HCT116 (cell line): ENCODE measurements around the gene THADA. TPM values are rescaled to one million over a fixed set of nuclear protein-coding genes. Genes with fewer than 3 reads are reported as not detected.
"Not testable (repeated sequence)": the region's sequence is repeated elsewhere in the genome, so short reads cannot be mapped to it uniquely, and the experiment has no call there.

ENCODE experiments used
- ATAC-seq: fragments of 200-7000 bp; cut with Tn5 transposase; 2 replicates; pipeline ENCODE4 v1.9.1; 2020; ENCODE audit warnings: mild to moderate bottlenecking, moderate library complexity
- BruUV-seq: library from RNA; stranded (reverse); fragments of 400-500 nt; replicated peaks from 2 replicates; lab custom pipeline; 2021; lab: Mats Ljungman, UMichigan
- CTCF ChIA-PET: fragments of 300-600 bp; sonication (Branson Sonifier 250); formaldehyde crosslinking; loops from one replicate; lab custom pipeline; 2021; ENCODE audit warnings: antibody characterized with exemption; lab: Charles Lee
- POLR2A ChIA-PET: fragments of 300-600, 350-600 bp; sonication (Branson Sonifier 250); formaldehyde crosslinking; loops from one replicate; lab custom pipeline; 2021; ENCODE audit warnings: antibody characterized with exemption; lab: Charles Lee
- RAD21 ChIA-PET, 2 experiments: fragments of 300-600 bp; sonication (Branson Sonifier 250); formaldehyde crosslinking; loops; one replicate each; lab custom pipeline; 2023; ENCODE audit warnings: low total read pairs in 2 of 2; ENCODE audit not compliant: uncharacterized antibody in 2 of 2, unreplicated experiment in 2 of 2, low non-redundant PET in 1 of 2; lab: Charles Lee
- DNase-seq: peaks from one replicate; pipeline ENCODE4 v3.0.0-alpha.2; 2010; ENCODE audit warnings: low read depth, low spot score
- H2AFZ ChIP-seq: fragments of 200-600 bp; shearing (Covaris generic), sonication (generic); 2 replicates; pipeline ENCODE4 v1.6.1; 2017; ENCODE audit warnings: low read depth, mixed run types, mixed read lengths, antibody characterized with exemption, low read length; ENCODE audit not compliant: poor library complexity, severe bottlenecking
- H3K27ac ChIP-seq: 2 replicates; pipeline ENCODE4 v1.5.1; 2012; ENCODE audit warnings: low read depth, low read length
- H3K27me3 ChIP-seq: fragments of 200-600 bp; sonication (generic); 2 replicates; pipeline ENCODE4 v1.6.1; 2016; ENCODE audit warnings: mixed run types, low read length, mixed read lengths; ENCODE audit not compliant: insufficient read depth
- H3K36me3 ChIP-seq, 2 experiments: fragments of 200-500 bp in 1 of 2; fragments of 200-600 bp in 1 of 2; sonication (Bioruptor generic) in 1 of 2; sonication (generic) in 1 of 2; 2 replicates each; pipeline versions ENCODE4 v1.5.1 to v1.6.1; 2014 to 2016; ENCODE audit warnings: low read length in 2 of 2, inconsistent platforms in 1 of 2, mixed read lengths in 1 of 2, mixed run types in 1 of 2; ENCODE audit not compliant: insufficient read depth in 2 of 2, control insufficient read depth in 1 of 2
- H3K4me1 ChIP-seq, 2 experiments: fragments of 200-600 bp in 1 of 2; sonication (generic) in 1 of 2; 2 replicates each; pipeline versions ENCODE4 v1.5.1 to v1.6.1; 2012 to 2017; ENCODE audit warnings: low read length in 2 of 2, inconsistent platforms in 1 of 2, mild to moderate bottlenecking in 1 of 2, mixed read lengths in 1 of 2, mixed run types in 1 of 2, moderate library complexity in 1 of 2; ENCODE audit not compliant: insufficient read depth in 2 of 2, control insufficient read depth in 1 of 2
- H3K4me2 ChIP-seq: fragments of 200-600 bp; sonication (generic); 2 replicates; pipeline ENCODE4 v1.6.1; 2017; ENCODE audit warnings: mixed run types, low read length, mixed read lengths
- H3K4me3 ChIP-seq, 2 experiments: fragments of 200-600 bp in 1 of 2; sonication (generic) in 1 of 2; replicated peaks in 1 of 2; 2 replicates each; pipeline ENCODE4 v1.5.1; 2011 to 2016; ENCODE audit warnings: low read length in 2 of 2, control low read depth in 1 of 2, low read depth in 1 of 2, mild to moderate bottlenecking in 1 of 2, mixed read lengths in 1 of 2, mixed run types in 1 of 2
- H3K79me2 ChIP-seq: fragments of 200-600 bp; sonication (generic); 2 replicates; pipeline ENCODE4 v1.6.1; 2017; ENCODE audit warnings: mild to moderate bottlenecking, mixed run types, low read length, moderate library complexity, mixed read lengths; ENCODE audit not compliant: insufficient read depth
- H3K9ac ChIP-seq: fragments of 200-600 bp; sonication (generic); 2 replicates; pipeline ENCODE4 v1.6.1; 2016; ENCODE audit warnings: low read length, mixed read lengths
- H3K9me2 ChIP-seq: fragments of 200-600 bp; sonication (generic), shearing (Covaris generic); 2 replicates; pipeline ENCODE4 v1.6.1; 2017; ENCODE audit warnings: mixed run types, mild to moderate bottlenecking, moderate library complexity; ENCODE audit not compliant: insufficient read depth
- H3K9me3 ChIP-seq, 2 experiments: fragments of 200-500 bp in 1 of 2; fragments of 200-600 bp in 1 of 2; sonication (Bioruptor generic) in 1 of 2; sonication (generic) in 1 of 2; 2 replicates each; pipeline ENCODE4 v1.6.1; 2014 to 2017; ENCODE audit warnings: low read length in 2 of 2, mixed read lengths in 2 of 2, inconsistent platforms in 1 of 2, low read depth in 1 of 2, mild to moderate bottlenecking in 1 of 2, mixed run types in 1 of 2, moderate library complexity in 1 of 2; ENCODE audit not compliant: control insufficient read depth in 1 of 2, insufficient read depth in 1 of 2
- H4K20me1 ChIP-seq: fragments of 200-600 bp; sonication (generic), shearing (Covaris generic); 2 replicates; pipeline ENCODE4 v1.6.1; 2017; ENCODE audit warnings: mixed run types, mild to moderate bottlenecking, moderate library complexity; ENCODE audit not compliant: insufficient read depth
- ELF1 ChIP-seq: IDR thresholded peaks from 2 replicates; pipeline ENCODE4 v1.6.1; 2012; ENCODE audit warnings: low read depth, borderline replicate concordance
- EZH2phosphoT487 ChIP-seq: fragments of 200-600 bp; IDR thresholded peaks from 2 replicates; pipeline ENCODE4 v1.6.1; 2018; ENCODE audit warnings: antibody characterized with exemption, borderline replicate concordance
- TCF7L2 ChIP-seq: IDR thresholded peaks from 2 replicates; pipeline ENCODE4 v1.7.0; 2011; ENCODE audit warnings: borderline replicate concordance, inconsistent platforms; ENCODE audit not compliant: insufficient read depth, insufficient read length; ENCODE audit errors: extremely low read depth
- intact Hi-C: fragments of 100-400 bp; cut with micrococcal nuclease; formaldehyde crosslinking; loops from 2 replicates; pipeline ENCODE4 v1.10.0; 2022
- total RNA-seq: library from RNA; stranded (reverse); gene quantifications from one replicate; pipeline ENCODE4 v1.2.1, GENCODE V29; 2021; ENCODE audit not compliant: unreplicated experiment
- TF ChIP-seq, protein P1 (sequence below), 3 experiments: fragments of 200-600 bp in 1 of 3; sonication (generic) in 1 of 3; IDR thresholded peaks in 2 of 3; conservative IDR thresholded peaks in 1 of 3; 2 replicates each; pipeline ENCODE4 v1.5.1; 2012 to 2017; ENCODE audit warnings: low read depth in 2 of 3, low read length in 2 of 3, antibody characterized with exemption in 1 of 3, borderline replicate concordance in 1 of 3, control low read depth in 1 of 3, mild to moderate bottlenecking in 1 of 3, mixed read lengths in 1 of 3, mixed run types in 1 of 3, moderate library complexity in 1 of 3; ENCODE audit not compliant: insufficient read depth in 1 of 3

Gene THADA
- total RNA-seq, 1 experiment from 2014 or later = 30.7 TPM

DNA sequence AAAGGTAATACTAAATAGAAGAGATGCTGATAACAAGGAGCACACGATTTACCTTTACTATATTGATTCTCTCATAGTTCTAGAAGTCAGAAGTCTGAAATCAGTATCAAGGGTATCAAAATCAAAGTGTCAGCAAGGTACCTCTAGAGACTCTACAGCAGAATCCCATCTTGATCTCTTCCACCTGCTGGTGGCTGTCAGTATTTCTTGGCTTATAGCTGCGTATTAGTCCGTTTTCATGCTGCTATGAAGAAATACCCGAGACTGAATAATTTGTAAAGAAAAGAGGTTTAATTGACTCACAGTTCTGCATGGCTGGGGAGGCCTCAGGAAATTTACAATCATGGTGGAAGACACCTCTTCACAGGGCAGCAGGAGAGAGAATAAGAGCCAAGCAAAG lies 149.1 kb downstream of the THADA start:
- H3K27me3 ChIP-seq, H4K20me1 ChIP-seq, CTCF ChIA-PET, RAD21 ChIA-PET, BruUV-seq, H3K9me3 ChIP-seq, H3K4me2 ChIP-seq, H3K27ac ChIP-seq, H3K4me3 ChIP-seq, intact Hi-C loops, DNase-seq, H3K79me2 ChIP-seq, H3K9ac ChIP-seq, H3K9me2 ChIP-seq, H2AFZ ChIP-seq, H3K36me3 ChIP-seq, POLR2A ChIA-PET: not testable (repeated sequence)
- TF ChIP-seq, protein P1, sequence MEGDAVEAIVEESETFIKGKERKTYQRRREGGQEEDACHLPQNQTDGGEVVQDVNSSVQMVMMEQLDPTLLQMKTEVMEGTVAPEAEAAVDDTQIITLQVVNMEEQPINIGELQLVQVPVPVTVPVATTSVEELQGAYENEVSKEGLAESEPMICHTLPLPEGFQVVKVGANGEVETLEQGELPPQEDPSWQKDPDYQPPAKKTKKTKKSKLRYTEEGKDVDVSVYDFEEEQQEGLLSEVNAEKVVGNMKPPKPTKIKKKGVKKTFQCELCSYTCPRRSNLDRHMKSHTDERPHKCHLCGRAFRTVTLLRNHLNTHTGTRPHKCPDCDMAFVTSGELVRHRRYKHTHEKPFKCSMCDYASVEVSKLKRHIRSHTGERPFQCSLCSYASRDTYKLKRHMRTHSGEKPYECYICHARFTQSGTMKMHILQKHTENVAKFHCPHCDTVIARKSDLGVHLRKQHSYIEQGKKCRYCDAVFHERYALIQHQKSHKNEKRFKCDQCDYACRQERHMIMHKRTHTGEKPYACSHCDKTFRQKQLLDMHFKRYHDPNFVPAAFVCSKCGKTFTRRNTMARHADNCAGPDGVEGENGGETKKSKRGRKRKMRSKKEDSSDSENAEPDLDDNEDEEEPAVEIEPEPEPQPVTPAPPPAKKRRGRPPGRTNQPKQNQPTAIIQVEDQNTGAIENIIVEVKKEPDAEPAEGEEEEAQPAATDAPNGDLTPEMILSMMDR (IDR thresholded peaks at IDR 0.05 in 2 of 3, conservative IDR thresholded peaks at IDR 0.05 in 1 of 3; ENCODE audit: borderline replicate concordance in 1 of 3, insufficient read depth in 1 of 3, low read depth in 2 of 3, low read length in 2 of 3) = peak; percentile 4 to 36 (median 23); a peak in 3 of 6 replicates
- H3K4me1 ChIP-seq = peaks cover 0 to 12% of the 10 kb centered on the region in 2 experiments; a peak in 1 of 4 replicates
- peak; percentile 54; the same call in 1 of the 2 replicates for ATAC-seq

DNA sequence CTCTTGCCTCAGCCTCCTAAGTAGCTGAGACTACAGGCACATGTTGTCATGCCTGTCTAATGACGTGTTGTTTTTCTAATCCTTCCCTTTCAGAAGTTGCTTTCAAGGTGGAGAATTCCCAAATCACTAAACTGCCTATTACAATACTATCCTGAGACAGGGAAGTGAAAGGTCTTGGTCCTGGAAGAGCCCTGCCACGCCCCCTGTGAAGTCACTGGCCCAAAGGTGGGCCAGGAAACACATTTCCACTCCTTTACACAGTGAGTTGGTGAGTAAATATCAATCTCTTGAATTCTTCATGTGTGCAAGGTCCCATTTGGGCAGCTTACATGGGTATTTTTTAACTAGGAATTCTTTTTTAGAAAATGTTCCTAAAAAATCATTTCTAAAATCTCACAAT lies 150.1 kb downstream of the THADA start:
- Histone ChIP-seq H3K27me3 (no peaks in the 10 kb centered on the region), H3K4me3 (no peak overlapping the region), H3K79me2 (no peaks in the 10 kb centered on the region), H4K20me1 (no peaks in the 10 kb centered on the region), H3K27ac (no peak overlapping the region), H3K9me2 (no peaks in the 10 kb centered on the region), H2AFZ (no peak overlapping the region), H3K9ac (no peak overlapping the region), H3K4me1 (peaks cover 0 to 12% of the 10 kb centered on the region in 2 experiments; a peak in 1 of 4 replicates), H3K9me3 (no peaks in the 10 kb centered on the region), H3K4me2 (no peak overlapping the region), H3K36me3 (no peaks in the 10 kb centered on the region)
- BruUV-seq = no TSS peak
- ChIA-PET CTCF (no interaction called here), POLR2A (no interaction called here), RAD21 (no interaction called here)
- intact Hi-C loops = no loop called here
- TF ChIP-seq ELF1 (no peak), TCF7L2 (no peak), EZH2phosphoT487 (no peak)
- ATAC-seq (no peak), DNase-seq (no peak)
